Heart right ventricle (tissue), 16 donors: ENCODE data around the gene R3HCC1L. TPM values are rescaled to one million over a fixed set of nuclear protein-coding genes. Genes with fewer than 3 reads are reported as not detected.

Experiments used
- ATAC-seq, 8 donors: fragments of 200-7000 bp; cut with Tn5 transposase; one replicate each; pipeline ENCODE4 v1.9.1; 2020; ENCODE audit warnings: mild to moderate bottlenecking in 8 of 8, moderate library complexity in 8 of 8, moderate number of reproducible peaks in 1 of 8
- DNase-seq, 2 donors: peaks; one replicate each; pipeline ENCODE4 v3.0.0-alpha.2; 2020
- H3K27ac ChIP-seq, 10 donors: fragments of 200-600 bp; sonication (generic) in 2 of 10; one replicate each; pipeline versions ENCODE4 v1.5.0 to v1.8.0; 2020 to 2022; ENCODE audit warnings: mild to moderate bottlenecking in 3 of 10
- H3K27me3 ChIP-seq, 7 donors: fragments of 200-600 bp; one replicate each; pipeline ENCODE4 v1.8.0; 2021 to 2022; ENCODE audit warnings: mild to moderate bottlenecking in 2 of 7
- H3K36me3 ChIP-seq, 9 donors: fragments of 200-600 bp; sonication (generic) in 1 of 9; one replicate each; pipeline versions ENCODE4 v1.5.0 to v1.8.0; 2020 to 2022; ENCODE audit warnings: mild to moderate bottlenecking in 2 of 9
- H3K4me1 ChIP-seq, 9 donors: fragments of 200-600 bp; sonication (generic) in 1 of 9; one replicate each; pipeline versions ENCODE4 v1.5.0 to v1.8.0; 2020 to 2022; ENCODE audit warnings: mild to moderate bottlenecking in 4 of 9
- H3K4me3 ChIP-seq, 10 donors: fragments of 200-600 bp; sonication (generic) in 2 of 10; one replicate each; pipeline versions ENCODE4 v1.5.0 to v1.8.0; 2020 to 2022; ENCODE audit warnings: mild to moderate bottlenecking in 7 of 10, moderate library complexity in 2 of 10
- H3K9me3 ChIP-seq, 11 donors: fragments of 200-600 bp in 10 of 11; sonication (generic) in 2 of 11; one replicate each; pipeline versions ENCODE4 v1.5.0 to v1.8.0; 2013 to 2022; ENCODE audit warnings: mild to moderate bottlenecking in 2 of 11, control low read depth in 1 of 11, moderate library complexity in 1 of 11
- WGBS, 2 donors: extraction: QIAGEN DNeasy Blood & Tissue Kit; methylation state at CpG; one replicate each; pipeline ENCODE4 v1.1.7; 2013; ENCODE audit warnings: inconsistent platforms in 1 of 2; 5-methylcytosine and 5-hydroxymethylcytosine counted together
- intact Hi-C, 10 donors: fragments of 100-400 bp; cut with DNase I; formaldehyde crosslinking; loops; one replicate each; pipeline versions ENCODE4 v1.11.1 to v1.14.2; 2022
- polyA plus RNA-seq, 2 donors: library from polyadenylated mRNA; stranded (reverse); fragments of 200-250 nt; gene quantifications; one replicate each; pipeline ENCODE4 v1.2.3, GENCODE V29; 2013
- total RNA-seq, 10 donors: library from RNA; stranded (reverse); fragmentation: NEBNext Ultra II Directional in 3 of 10; extraction: Animal tissue kit (Norgen Biotek cat#: 25700) in 3 of 10; gene quantifications; one replicate each; pipeline versions ENCODE4 v1.2.1 to v1.2.4, GENCODE V29; 2021 to 2023
- TF ChIP-seq, protein P1 (sequence below), 9 donors: fragments of 200-600 bp; sonication (generic) in 2 of 9; IDR thresholded peaks; one replicate each; pipeline versions ENCODE4 v1.5.0 to v1.8.0; 2021 to 2022; ENCODE audit warnings: antibody characterized with exemption in 9 of 9, mild to moderate bottlenecking in 5 of 9, moderate library complexity in 1 of 9
- donor health status: Arrhythmogenic right ventricular cardiomyopathy.
- donor health status: ischemic (EF 13 %, LVEDD 7.1; RV severe dilation, severe dysfunction).
- donor health status: healthy with polysubstance abuse.
- donor health status: DM: no; HTN: yes; CAD: no.
- donor health status: DM: no; HTN: no; CAD: no.
- donor health status: ischemic (EF 25% LVEDD 6.9; RV normal size, moderate dysfunction).
- donor health status: ischemic (EF 25% LVEDD 5.7; RV mildly dilated, moderate dysfunction).
- donor health status: healthy.
- donor health status: DM: yes; HTN: yes; CAD: no.
- donor health status: Ischemic cardiomyopathy.
- donor health status: ischemic (EF 35%, LVEDD 5.7; RV mildly dilated, moderate dysfunction).
- donor health status: nonischemic (EF 11% LVEDD 7.7; RV severe dilation, severe dysfunction).
- donor health status: DM: yes; HTN: yes; CAD: no.
- donor health status: PGD.
- donor health status: ischemic (EF 29% LVEDD 5.4; RV normal size, mild dysfunction).
- donor health status: nonischemic (EF 23%, LVEDD 6.1; RV moderate dilation, normal function).

Gene R3HCC1L
- total and polyA plus RNA-seq, 12 donors = 3.3 to 6.9 (median 5.2) TPM

DNA sequence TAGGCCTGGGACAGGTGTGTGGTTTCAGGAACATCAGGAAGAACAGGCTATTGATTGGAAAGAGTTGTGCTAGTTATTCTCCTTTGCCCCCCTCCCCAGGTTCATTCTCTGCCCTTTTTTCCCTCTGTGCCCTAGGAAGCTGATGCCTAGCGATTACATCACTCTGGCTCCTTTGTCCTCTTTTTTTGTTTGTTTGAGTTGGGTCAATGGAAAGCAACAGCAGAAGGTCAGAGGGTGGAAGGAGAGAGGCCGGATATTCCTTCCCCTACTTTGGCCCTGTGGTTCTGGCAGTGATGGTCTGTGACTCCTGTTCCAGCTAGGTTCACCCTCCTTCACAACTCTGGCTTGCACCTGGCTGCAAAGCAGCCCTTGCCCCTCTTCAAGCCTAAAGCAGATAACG lies 114.7 kb downstream of the R3HCC1L start:
- intact Hi-C loops = loop anchor here in 1 of 10 donors (10.0 kb wide), 1 partner anchor 56 kb away; no protein-coding TSS in a partner anchor
- ATAC-seq (no peak), DNase-seq (no peak)
- 94 to 97% methylated on average over 3 of the region's 3 CpGs for WGBS, 2 donors
- no peaks in the 10 kb centered on the region for H3K4me1 ChIP-seq
- H3K4me3 ChIP-seq = no peak overlapping the region
- peaks cover 0 to 90% (median 22%) of the 10 kb centered on the region in 9 donors for H3K36me3 ChIP-seq
- TF ChIP-seq, protein P1, sequence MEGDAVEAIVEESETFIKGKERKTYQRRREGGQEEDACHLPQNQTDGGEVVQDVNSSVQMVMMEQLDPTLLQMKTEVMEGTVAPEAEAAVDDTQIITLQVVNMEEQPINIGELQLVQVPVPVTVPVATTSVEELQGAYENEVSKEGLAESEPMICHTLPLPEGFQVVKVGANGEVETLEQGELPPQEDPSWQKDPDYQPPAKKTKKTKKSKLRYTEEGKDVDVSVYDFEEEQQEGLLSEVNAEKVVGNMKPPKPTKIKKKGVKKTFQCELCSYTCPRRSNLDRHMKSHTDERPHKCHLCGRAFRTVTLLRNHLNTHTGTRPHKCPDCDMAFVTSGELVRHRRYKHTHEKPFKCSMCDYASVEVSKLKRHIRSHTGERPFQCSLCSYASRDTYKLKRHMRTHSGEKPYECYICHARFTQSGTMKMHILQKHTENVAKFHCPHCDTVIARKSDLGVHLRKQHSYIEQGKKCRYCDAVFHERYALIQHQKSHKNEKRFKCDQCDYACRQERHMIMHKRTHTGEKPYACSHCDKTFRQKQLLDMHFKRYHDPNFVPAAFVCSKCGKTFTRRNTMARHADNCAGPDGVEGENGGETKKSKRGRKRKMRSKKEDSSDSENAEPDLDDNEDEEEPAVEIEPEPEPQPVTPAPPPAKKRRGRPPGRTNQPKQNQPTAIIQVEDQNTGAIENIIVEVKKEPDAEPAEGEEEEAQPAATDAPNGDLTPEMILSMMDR (IDR thresholded peaks at IDR 0.05) = no peak
- no peaks in the 10 kb centered on the region for H3K9me3 ChIP-seq
- no peak overlapping the region for H3K27ac ChIP-seq
- no peaks in the 10 kb centered on the region for H3K27me3 ChIP-seq

DNA sequence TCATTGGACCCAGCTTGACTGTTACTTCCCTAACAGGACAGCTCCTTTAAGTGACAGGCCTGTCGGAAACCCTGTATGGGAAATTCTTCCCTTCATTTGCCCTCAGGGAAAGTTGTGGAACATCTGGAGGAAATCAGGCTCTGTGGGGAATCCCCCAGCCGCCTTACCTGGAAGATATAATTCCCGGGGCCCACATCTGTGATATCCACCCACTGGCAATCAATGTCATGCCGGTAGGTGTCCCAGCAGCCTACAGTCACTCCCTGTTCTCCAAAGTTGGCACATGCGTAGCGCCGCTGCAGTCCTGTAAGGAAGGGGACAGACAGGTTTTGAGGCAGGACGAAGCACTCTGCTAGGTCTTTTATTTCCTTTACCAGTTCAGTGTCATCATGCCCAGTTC lies 116.9 kb downstream of the R3HCC1L start:
- no peak overlapping the region for H3K4me3 ChIP-seq
- H3K9me3 ChIP-seq = no peaks in the 10 kb centered on the region
- TF ChIP-seq, protein P1 (IDR thresholded peaks at IDR 0.05) = no peak
- H3K27me3 ChIP-seq = no peaks in the 10 kb centered on the region
- no peak overlapping the region for H3K27ac ChIP-seq
- H3K4me1 ChIP-seq = peaks cover 0 to 6% (median 0%) of the 10 kb centered on the region in 9 donors
- H3K36me3 ChIP-seq = peaks cover 0 to 79% (median 13%) of the 10 kb centered on the region in 9 donors
- intact Hi-C loops = no loop called here
- DNase-seq = no peak
- 72 to 76% methylated on average over 8 of the region's 8 CpGs for WGBS, 2 donors
- ATAC-seq = no peak

DNA sequence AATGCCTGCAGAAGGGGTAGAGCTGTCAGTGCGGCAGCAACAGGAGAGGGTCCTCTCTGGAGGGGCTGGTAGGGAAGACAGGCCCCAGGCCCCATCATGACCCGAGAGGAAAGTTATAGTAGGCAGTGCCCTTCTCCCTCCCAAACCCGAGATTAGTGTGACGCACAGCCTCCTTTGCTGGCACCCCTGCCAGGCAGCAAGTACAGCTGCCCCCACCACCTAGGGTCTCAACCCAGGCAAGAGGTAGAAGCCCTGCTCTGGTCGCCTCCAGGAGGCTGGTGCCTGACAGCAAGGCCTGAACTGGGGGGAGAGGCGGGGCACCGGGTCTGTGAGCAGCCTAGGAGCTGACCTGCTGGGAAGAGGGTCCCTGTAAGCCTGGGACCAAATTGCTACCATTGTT lies 118.0 kb downstream of the R3HCC1L start:
- no peaks in the 10 kb centered on the region for H3K27me3 ChIP-seq
- peaks cover 0 to 6% (median 0%) of the 10 kb centered on the region in 9 donors for H3K4me1 ChIP-seq
- no peak for ATAC-seq
- TF ChIP-seq, protein P1 (IDR thresholded peaks at IDR 0.05) = no peak
- DNase-seq = no peak
- no peak overlapping the region for H3K27ac ChIP-seq
- intact Hi-C loops = no loop called here
- no peaks in the 10 kb centered on the region for H3K9me3 ChIP-seq
- no peak overlapping the region for H3K4me3 ChIP-seq
- peaks cover 0 to 68% (median 10%) of the 10 kb centered on the region in 9 donors for H3K36me3 ChIP-seq
- WGBS, 2 donors = 91 to 92% methylated on average over 7 of the region's 7 CpGs

DNA sequence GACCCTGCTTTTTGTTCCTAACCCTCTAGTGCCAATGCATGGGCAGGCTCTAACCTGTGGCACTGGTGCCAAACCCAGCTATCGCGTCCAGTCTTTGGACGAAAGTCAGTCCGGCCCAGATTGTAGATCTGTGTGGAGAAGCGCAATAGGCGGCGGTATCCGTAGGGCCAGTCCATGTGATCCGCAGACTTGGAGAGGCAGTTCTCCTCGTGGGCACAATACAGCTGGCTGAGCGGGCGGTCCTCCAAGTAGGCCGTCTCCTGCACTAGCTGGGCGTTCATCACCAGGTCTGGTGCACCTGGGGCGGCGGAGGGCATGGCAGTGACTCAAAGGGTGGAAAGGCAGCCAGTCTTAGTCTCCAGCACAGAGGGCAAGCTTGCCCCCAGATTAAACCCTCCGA lies 119.0 kb downstream of the R3HCC1L start:
- H3K9me3 ChIP-seq = no peaks in the 10 kb centered on the region
- H3K27me3 ChIP-seq = no peaks in the 10 kb centered on the region
- H3K4me3 ChIP-seq = no peak overlapping the region
- ATAC-seq (no peak), DNase-seq (no peak)
- H3K27ac ChIP-seq = no peak overlapping the region
- peaks cover 0 to 6% (median 0%) of the 10 kb centered on the region in 9 donors for H3K4me1 ChIP-seq
- TF ChIP-seq, protein P1 (IDR thresholded peaks at IDR 0.05) = no peak
- 91 to 95% methylated on average over 17 of the region's 17 CpGs for WGBS, 2 donors
- peaks cover 0 to 58% (median 4%) of the 10 kb centered on the region in 9 donors for H3K36me3 ChIP-seq
- intact Hi-C loops = no loop called here
